Sigmoid colon (tissue), 7 donors: ENCODE results near the gene GMEB1. TPM values are rescaled to one million over a fixed set of nuclear protein-coding genes. Genes with fewer than 3 reads are reported as not detected.

Experiments
- DNase-seq: peaks from one replicate; pipeline ENCODE4 v3.0.0-alpha.2; 2019
- H3K27ac ChIP-seq, 4 donors: fragments of 200-600 bp; sonication (generic); one replicate each; pipeline ENCODE4 v1.5.1; 2016 to 2019; ENCODE audit warnings: mild to moderate bottlenecking in 1 of 4
- H3K27me3 ChIP-seq, 3 donors: fragments of 200-600 bp; sonication (generic); one replicate each; pipeline ENCODE4 v1.5.1; 2019; ENCODE audit warnings: mild to moderate bottlenecking in 1 of 3
- H3K36me3 ChIP-seq, 4 donors: fragments of 200-600 bp; sonication (generic); one replicate each; pipeline ENCODE4 v1.5.1; 2016 to 2019
- H3K4me1 ChIP-seq, 4 donors: fragments of 200-600 bp; sonication (generic); one replicate each; pipeline ENCODE4 v1.5.1; 2017 to 2019
- H3K4me3 ChIP-seq, 4 donors: fragments of 200-600 bp; sonication (generic); one replicate each; pipeline ENCODE4 v1.5.1; 2017 to 2019; ENCODE audit warnings: mild to moderate bottlenecking in 2 of 4, moderate library complexity in 1 of 4
- H3K9me3 ChIP-seq, 4 donors: fragments of 200-600 bp in 3 of 4; sonication (generic) in 3 of 4; one replicate each; pipeline versions ENCODE4 v1.5.1 to v1.6.1; 2013 to 2019
- CTCF ChIP-seq, 4 experiments: fragments of 450-650 bp in 3 of 4; fragments of 200-600 bp in 1 of 4; IDR thresholded peaks; one replicate each; pipeline ENCODE4 v1.5.1; 2016 to 2019; ENCODE audit warnings: antibody characterized with exemption in 4 of 4, mild to moderate bottlenecking in 3 of 4, moderate library complexity in 2 of 4
- EP300 ChIP-seq, 4 donors: sonication (generic); formaldehyde crosslinking; IDR thresholded peaks; one replicate each; pipeline ENCODE4 v1.6.1; 2017; ENCODE audit warnings: antibody characterized with exemption in 4 of 4
- POLR2A ChIP-seq, 2 donors: fragments of 450-650 bp; IDR thresholded peaks; one replicate each; pipeline ENCODE4 v1.6.1; 2016; ENCODE audit warnings: antibody characterized with exemption in 2 of 2, mild to moderate bottlenecking in 2 of 2, moderate library complexity in 2 of 2
- POLR2AphosphoS5 ChIP-seq, 4 donors: sonication (generic); formaldehyde crosslinking; IDR thresholded peaks; one replicate each; pipeline ENCODE4 v1.6.1; 2017; ENCODE audit warnings: antibody characterized with exemption in 4 of 4
- WGBS, 2 donors: extraction: QIAGEN DNeasy Blood & Tissue Kit; methylation state at CpG; one replicate each; pipeline ENCODE4 v1.1.7; 2013; 5-methylcytosine and 5-hydroxymethylcytosine counted together
- intact Hi-C: fragments of 100-400 bp; cut with DNase I; formaldehyde crosslinking; loops from one replicate; pipeline ENCODE4 v1.15.1; 2023
- polyA plus RNA-seq, 3 donors: library from polyadenylated mRNA; stranded (reverse); fragments of 200-250 nt; gene quantifications; one replicate each; pipeline ENCODE4 v1.2.3, GENCODE V29; 2013
- total RNA-seq, 4 donors: library from RNA; depleted of rRNA; stranded (reverse); fragments of >200 nt; gene quantifications; one replicate each; pipeline ENCODE4 v1.1.0, GENCODE V29; 2016
- donor health status: healthy with polysubstance abuse.
- donor health status: Bipolar disorder and iron deficiency.
- donor health status: healthy.

The GMEB1 gene
- total and polyA plus RNA-seq, 7 donors: 3.7 to 8.9 (median 6.7) TPM

- intact Hi-C loops: no loop called here
- 14 to 60% methylated on average over 1 of the region's 1 CpG for WGBS, 2 donors
- H3K4me3 ChIP-seq: no peak overlapping the region
- DNase-seq: no peak
- H3K9me3 ChIP-seq: no peaks in the 10 kb centered on the region
- peaks cover 0 to 16% (median 5%) of the 10 kb centered on the region in 4 donors for H3K36me3 ChIP-seq
- no peaks in the 10 kb centered on the region for H3K27me3 ChIP-seq
- peaks cover 0 to 81% (median 68%) of the 10 kb centered on the region in 4 donors for H3K4me1 ChIP-seq
- TF ChIP-seq POLR2AphosphoS5 (IDR thresholded peaks at IDR 0.05): no peak
- TF ChIP-seq EP300 (IDR thresholded peaks at IDR 0.05): no peak
- no peak for TF ChIP-seq POLR2A (IDR thresholded peaks at IDR 0.05)
- no peak for TF ChIP-seq CTCF (IDR thresholded peaks at IDR 0.05)
- H3K27ac ChIP-seq: no peak overlapping the region
Observed at GRCh38 chr1:28755701-28756100, 87.1 kb downstream of the GMEB1 start.

DNA sequence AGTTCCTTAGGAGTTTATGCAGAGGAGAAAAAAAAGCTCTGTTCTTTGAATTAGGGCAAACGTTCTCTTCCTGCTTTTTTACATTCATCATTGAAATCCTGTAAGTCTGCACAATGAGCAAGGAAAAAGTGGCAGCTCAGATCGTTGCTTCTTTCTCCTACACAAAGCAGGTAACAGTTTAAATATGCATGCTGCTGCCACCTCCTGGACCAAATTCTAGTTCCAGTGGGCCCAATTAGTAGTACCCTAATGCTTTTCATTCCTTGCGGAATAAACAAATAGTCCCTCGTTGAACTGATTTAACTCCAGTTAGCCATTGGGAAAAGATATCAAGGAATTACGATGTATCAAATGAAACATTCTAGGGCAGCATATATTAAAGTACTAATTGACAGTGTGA, 88.3 kb downstream of the GMEB1 start:
- no peak for TF ChIP-seq POLR2AphosphoS5 (IDR thresholded peaks at IDR 0.05)
- TF ChIP-seq POLR2A (IDR thresholded peaks at IDR 0.05): no peak
- no peak for TF ChIP-seq EP300 (IDR thresholded peaks at IDR 0.05)
- no peak for TF ChIP-seq CTCF (IDR thresholded peaks at IDR 0.05)
- no peak for DNase-seq
- Histone ChIP-seq H3K4me1 (peaks cover 0 to 69% (median 57%) of the 10 kb centered on the region in 4 donors), H3K4me3 (no peak overlapping the region), H3K9me3 (no peaks in the 10 kb centered on the region), H3K36me3 (peaks cover 0 to 15% (median 5%) of the 10 kb centered on the region in 4 donors), H3K27me3 (no peaks in the 10 kb centered on the region), H3K27ac (no peak overlapping the region)
- intact Hi-C loops: no loop called here
- 44 to 56% methylated on average over 5 of the region's 5 CpGs for WGBS, 2 donors

GRCh38 chr1:28758420-28758819, 89.8 kb downstream of the GMEB1 start:
- TF ChIP-seq CTCF (IDR thresholded peaks at IDR 0.05) (no peak), EP300 (IDR thresholded peaks at IDR 0.05) (no peak), POLR2A (IDR thresholded peaks at IDR 0.05) (no peak), POLR2AphosphoS5 (IDR thresholded peaks at IDR 0.05) (no peak)
- intact Hi-C loops: no loop called here
- DNase-seq: no peak
- H3K4me3 ChIP-seq: no peak overlapping the region
- H3K27ac ChIP-seq: no peak overlapping the region
- peaks cover 0 to 9% (median 5%) of the 10 kb centered on the region in 4 donors for H3K36me3 ChIP-seq
- 50 to 73% methylated on average over 4 of the region's 4 CpGs for WGBS, 2 donors
- no peaks in the 10 kb centered on the region for H3K27me3 ChIP-seq
- no peaks in the 10 kb centered on the region for H3K9me3 ChIP-seq
- peaks cover 0 to 55% (median 51%) of the 10 kb centered on the region in 4 donors for H3K4me1 ChIP-seq

- Histone ChIP-seq H3K4me3 (no peak overlapping the region), H3K27ac (no peak overlapping the region), H3K4me1 (peaks cover 0 to 47% (median 44%) of the 10 kb centered on the region in 4 donors), H3K36me3 (peaks cover 0 to 9% (median 5%) of the 10 kb centered on the region in 4 donors), H3K27me3 (no peaks in the 10 kb centered on the region), H3K9me3 (no peaks in the 10 kb centered on the region)
- no peak for TF ChIP-seq EP300 (IDR thresholded peaks at IDR 0.05)
- no peak for TF ChIP-seq POLR2AphosphoS5 (IDR thresholded peaks at IDR 0.05)
- TF ChIP-seq CTCF (IDR thresholded peaks at IDR 0.05): no peak
- TF ChIP-seq POLR2A (IDR thresholded peaks at IDR 0.05): no peak
- 97 to 98% methylated on average over 3 of the region's 3 CpGs for WGBS, 2 donors
- intact Hi-C loops: no loop called here
- DNase-seq: no peak
Observed at GRCh38 chr1:28759257-28759656, 90.7 kb downstream of the GMEB1 start.

GRCh38 chr1:28761189-28761588, 92.6 kb downstream of the GMEB1 start:
- Histone ChIP-seq H3K9me3 (no peaks in the 10 kb centered on the region), H3K4me1 (peaks cover 0 to 38% (median 29%) of the 10 kb centered on the region in 4 donors), H3K27me3 (no peaks in the 10 kb centered on the region), H3K27ac (no peak overlapping the region), H3K36me3 (peaks cover 0 to 14% (median 10%) of the 10 kb centered on the region in 4 donors), H3K4me3 (no peak overlapping the region)
- WGBS, 2 donors: 96 to 97% methylated on average over 5 of the region's 5 CpGs
- DNase-seq: no peak
- intact Hi-C loops: no loop called here
- TF ChIP-seq EP300 (IDR thresholded peaks at IDR 0.05) (no peak), POLR2AphosphoS5 (IDR thresholded peaks at IDR 0.05) (no peak), CTCF (IDR thresholded peaks at IDR 0.05) (no peak), POLR2A (IDR thresholded peaks at IDR 0.05) (no peak)
